Activated CD8-positive, alpha-beta memory T cell treated with anti-CD3 and anti-CD28 coated beads for 4 hours (primary cell): Measurements from ENCODE around the gene THAP8.
"Not testable (repeated sequence)": the region's sequence is repeated elsewhere in the genome, so short reads cannot be mapped to it uniquely, and the experiment has no call there.

Source experiments
- DNase-seq, 2 donors: peaks; one replicate each; pipeline ENCODE4 v3.0.0-alpha.2; 2020; ENCODE audit warnings: low read depth in 2 of 2

THAP8 gene

GRCh38 chr19:36068810-36069499 lies 14.9 kb upstream of the THAP8 start:
- not testable (repeated sequence) for DNase-seq

GRCh38 chr19:36067681-36068080 lies 13.6 kb upstream of the THAP8 start:
- no peak for DNase-seq

- no peak for DNase-seq
These were observed 10.7 kb upstream of the THAP8 start for GRCh38 chr19:36064826-36065225.

GRCh38 chr19:36061367-36061766 lies 7.3 kb upstream of the THAP8 start:
- DNase-seq: no peak

GRCh38 chr19:36060430-36060829 lies 6.3 kb upstream of the THAP8 start:
- no peak for DNase-seq

- no peak for DNase-seq
These were observed 5.3 kb upstream of the THAP8 start for GRCh38 chr19:36059180-36059910.

- no peak for DNase-seq
These were observed 4.5 kb upstream of the THAP8 start for GRCh38 chr19:36058481-36059179.

GRCh38 chr19:36054733-36055686 lies 925 bp upstream of the THAP8 start, which contains the start of gene WDR62:
TSS of gene WDR62 (plus strand) at chr19:36054897. CDS start at chr19:36054972, 75 bp downstream.
- DNase-seq: peak; percentile 89 to 91

- DNase-seq: no peak
These were observed 2.4 kb downstream of the THAP8 start for GRCh38 chr19:36051637-36052036.

- no peak for DNase-seq
These were observed 2.8 kb downstream of the THAP8 start for GRCh38 chr19:36051236-36051635.

- DNase-seq: no peak
These were observed 4.9 kb downstream of the THAP8 start for GRCh38 chr19:36049080-36049698.

- no peak for DNase-seq
These were observed 6.2 kb downstream of the THAP8 start for GRCh38 chr19:36047835-36048234.

GRCh38 chr19:36046443-36047050 lies 7.5 kb downstream of the THAP8 start:
- DNase-seq: no peak

- DNase-seq: no peak
These were observed 10.1 kb downstream of the THAP8 start for GRCh38 chr19:36043952-36044351.

GRCh38 chr19:36041831-36042230 lies 12.3 kb downstream of the THAP8 start:
- no peak for DNase-seq

- DNase-seq: not testable (repeated sequence)
These were observed 13.0 kb downstream of the THAP8 start for GRCh38 chr19:36041092-36041491.

GRCh38 chr19:36040495-36040894 lies 13.6 kb downstream of the THAP8 start:
- no peak for DNase-seq

GRCh38 chr19:36032251-36033104 lies 21.6 kb downstream of the THAP8 start, which contains the start of gene CLIP3:
TSS of gene CLIP3 (minus strand) at chr19:36032873. CDS start at chr19:36032357, 516 bp downstream.
- peak; percentile 18 to 36 for DNase-seq

- no peak for DNase-seq
These were observed 22.8 kb downstream of the THAP8 start for GRCh38 chr19:36031308-36031707.
